H1 (cell line): ENCODE data around the gene RHOT1. TPM values are rescaled to one million over a fixed set of nuclear protein-coding genes. Genes with fewer than 3 reads are reported as not detected.

Source experiments
- CTCF ChIA-PET: fragments of 300-600 bp; sonication (Branson Sonifier 250); formaldehyde crosslinking; loops from one replicate; lab custom pipeline; 2021; ENCODE audit not compliant: partially characterized antibody; lab: Charles Lee
- POLR2A ChIA-PET: fragments of 300-600 bp; sonication (Branson Sonifier 250); formaldehyde crosslinking; loops from one replicate; lab custom pipeline; 2021; ENCODE audit warnings: inconsistent platforms; ENCODE audit not compliant: partially characterized antibody; lab: Charles Lee
- DNase-seq, 2 experiments: peaks; one replicate each; pipeline versions ENCODE4 v3.0.0 to v3.0.0-alpha.2; 2010 to 2022; ENCODE audit warnings: low spot score in 2 of 2, low read depth in 1 of 2, mixed read lengths in 1 of 2
- FAIRE-seq: peaks from 2 replicates; lab custom pipeline; 2011; peaks lifted over from hg19 to GRCh38; lab: Jason Lieb, UNC
- H2AFZ ChIP-seq: 2 replicates; pipeline ENCODE4 v1.8.1; 2012; ENCODE audit warnings: low read length, inconsistent platforms
- H2AK5ac ChIP-seq: 2 replicates; pipeline ENCODE4 v1.6.1; 2013; ENCODE audit warnings: low read depth, low read length
- H2BK120ac ChIP-seq: replicated peaks from 2 replicates; pipeline ENCODE3; 2013; ENCODE audit warnings: low read depth, low read length, inconsistent platforms
- H2BK12ac ChIP-seq: 2 replicates; pipeline ENCODE4 v1.6.1; 2013; ENCODE audit warnings: low read depth, low read length
- H2BK15ac ChIP-seq: 2 replicates; pipeline ENCODE4 v1.6.1; 2013; ENCODE audit warnings: low read length
- H2BK20ac ChIP-seq: 2 replicates; pipeline ENCODE4 v1.6.1; 2013; ENCODE audit warnings: low read length
- H2BK5ac ChIP-seq: 2 replicates; pipeline ENCODE4 v1.6.1; 2013; ENCODE audit warnings: low read depth, low read length
- H3K14ac ChIP-seq: 2 replicates; pipeline ENCODE4 v1.6.1; 2013; ENCODE audit warnings: inconsistent platforms; ENCODE audit not compliant: insufficient read length
- H3K18ac ChIP-seq: 2 replicates; pipeline ENCODE4 v1.6.1; 2013; ENCODE audit warnings: low read length; ENCODE audit errors: extremely low read depth
- H3K23ac ChIP-seq: 2 replicates; pipeline ENCODE4 v1.6.1; 2013; ENCODE audit warnings: inconsistent platforms; ENCODE audit not compliant: insufficient read length
- H3K23me2 ChIP-seq: 2 replicates; pipeline ENCODE4 v1.6.1; 2013; ENCODE audit warnings: low read depth, low read length
- H3K27ac ChIP-seq: 2 replicates; pipeline ENCODE4 v1.6.1; 2011; ENCODE audit warnings: low read depth, low read length, inconsistent platforms
- H3K27me3 ChIP-seq, 4 experiments: replicated peaks in 1 of 4; 1 replicate in 1 of 4; 2 replicates in 3 of 4; pipeline versions ENCODE4 v1.6.1 to v1.8.1; 2011 to 2013; ENCODE audit warnings: low read length in 3 of 4, mild to moderate bottlenecking in 3 of 4, inconsistent platforms in 2 of 4, mixed read lengths in 2 of 4, moderate library complexity in 1 of 4; ENCODE audit not compliant: control insufficient read depth in 3 of 4, insufficient read depth in 3 of 4; ENCODE audit errors: extremely low read depth in 1 of 4
- H3K36me3 ChIP-seq, 4 experiments: 2 replicates each; pipeline versions ENCODE4 v1.6.1 to v1.8.1; 2011 to 2013; ENCODE audit warnings: mild to moderate bottlenecking in 4 of 4, low read length in 3 of 4, moderate library complexity in 2 of 4, control low read depth in 1 of 4, inconsistent platforms in 1 of 4; ENCODE audit not compliant: insufficient read depth in 4 of 4, control insufficient read depth in 2 of 4
- H3K4ac ChIP-seq: replicated peaks from 2 replicates; pipeline ENCODE3; 2013; ENCODE audit warnings: low read length, low read depth, mixed read lengths, inconsistent platforms; ENCODE audit not compliant: insufficient read length
- H3K4me1 ChIP-seq, 4 experiments: replicated peaks in 1 of 4; 1 replicate in 1 of 4; 2 replicates in 3 of 4; pipeline versions ENCODE4 v1.6.1 to v1.8.1; 2011 to 2013; ENCODE audit warnings: low read length in 3 of 4, inconsistent platforms in 2 of 4, mixed read lengths in 1 of 4; ENCODE audit not compliant: insufficient read depth in 4 of 4, control insufficient read depth in 3 of 4
- H3K4me2 ChIP-seq, 2 experiments: 2 replicates each; pipeline versions ENCODE4 v1.6.1 to v1.8.1; 2011 to 2013; ENCODE audit warnings: low read depth in 2 of 2, low read length in 2 of 2, control low read depth in 1 of 2, inconsistent platforms in 1 of 2, mild to moderate bottlenecking in 1 of 2; ENCODE audit not compliant: insufficient read depth in 1 of 2
- H3K4me3 ChIP-seq, 4 experiments: fragments of 200-600, 300-600 bp in 1 of 4; sonication (generic), shearing (Covaris generic), sonication (Bioruptor Twin) in 1 of 4; 2 replicates each; pipeline versions ENCODE4 v1.5.1 to v1.8.1; 2011 to 2016; ENCODE audit warnings: low read length in 4 of 4, low read depth in 3 of 4, control low read depth in 2 of 4, inconsistent platforms in 2 of 4, mild to moderate bottlenecking in 2 of 4, mixed read lengths in 1 of 4, moderate library complexity in 1 of 4; ENCODE audit not compliant: insufficient read depth in 2 of 4; ENCODE audit errors: extremely low read depth in 1 of 4
- H3K56ac ChIP-seq: replicated peaks from 2 replicates; pipeline ENCODE3; 2013; ENCODE audit warnings: low read depth, mild to moderate bottlenecking, mixed read lengths, low read length, inconsistent platforms; ENCODE audit not compliant: insufficient read length
- H3K79me1 ChIP-seq: 2 replicates; pipeline ENCODE4 v1.6.1; 2013; ENCODE audit warnings: low read depth, low read length, control low read depth
- H3K79me2 ChIP-seq, 2 experiments: 2 replicates each; pipeline versions ENCODE4 v1.6.1 to v1.8.1; 2012 to 2013; ENCODE audit warnings: low read length in 2 of 2, mild to moderate bottlenecking in 2 of 2, inconsistent platforms in 1 of 2; ENCODE audit not compliant: insufficient read depth in 2 of 2, control insufficient read depth in 1 of 2
- H3K9ac ChIP-seq, 4 experiments: replicated peaks in 1 of 4; 1 replicate in 1 of 4; 2 replicates in 3 of 4; pipeline versions ENCODE4 v1.6.1 to v1.8.1; 2011 to 2013; ENCODE audit warnings: low read depth in 3 of 4, low read length in 3 of 4, control low read depth in 2 of 4, mild to moderate bottlenecking in 2 of 4, moderate library complexity in 2 of 4, inconsistent platforms in 1 of 4; ENCODE audit errors: extremely low read depth in 1 of 4
- H3K9me3 ChIP-seq, 2 experiments: 2 replicates each; pipeline versions ENCODE4 v1.6.1 to v1.8.1; 2012 to 2013; ENCODE audit warnings: mild to moderate bottlenecking in 2 of 2, moderate library complexity in 2 of 2, control low read depth in 1 of 2, inconsistent platforms in 1 of 2, low read depth in 1 of 2, low read length in 1 of 2, mixed read lengths in 1 of 2; ENCODE audit not compliant: insufficient read depth in 2 of 2
- H4K20me1 ChIP-seq, 2 experiments: replicated peaks in 1 of 2; 2 replicates each; pipeline versions ENCODE3 to v1.8.1; 2011 to 2013; ENCODE audit warnings: inconsistent platforms in 2 of 2, low read length in 2 of 2, mild to moderate bottlenecking in 1 of 2; ENCODE audit not compliant: insufficient read depth in 2 of 2, control insufficient read depth in 1 of 2
- H4K5ac ChIP-seq: 2 replicates; pipeline ENCODE4 v1.6.1; 2013; ENCODE audit warnings: low read length, low read depth, mixed read lengths, inconsistent platforms; ENCODE audit not compliant: insufficient read length
- H4K8ac ChIP-seq: 2 replicates; pipeline ENCODE4 v1.8.0; 2013; ENCODE audit warnings: mild to moderate bottlenecking, moderate library complexity, low read length, inconsistent platforms; ENCODE audit not compliant: insufficient read depth; ENCODE audit errors: extremely low read depth
- H4K91ac ChIP-seq: replicated peaks from 2 replicates; pipeline ENCODE3; 2013; ENCODE audit warnings: low read length, mixed read lengths, inconsistent platforms; ENCODE audit not compliant: insufficient read length
- BCL11A ChIP-seq, 2 experiments: IDR thresholded peaks; one replicate each; pipeline ENCODE4 v1.6.1; 2011; ENCODE audit warnings: low read depth in 2 of 2, low read length in 2 of 2, mild to moderate bottlenecking in 2 of 2
- CEBPB ChIP-seq: IDR thresholded peaks from 2 replicates; pipeline ENCODE4 v1.6.1; 2012; ENCODE audit warnings: low read depth, low read length
- CREB1 ChIP-seq: IDR thresholded peaks from 2 replicates; pipeline ENCODE4 v1.6.1; 2012; ENCODE audit warnings: inconsistent platforms
- EP300 ChIP-seq, 2 experiments: IDR thresholded peaks; 1 replicate in 1 of 2; 2 replicates in 1 of 2; pipeline ENCODE4 v1.6.1; 2011 to 2012; ENCODE audit warnings: low read depth in 2 of 2, low read length in 2 of 2, mild to moderate bottlenecking in 2 of 2, borderline replicate concordance in 1 of 2, inconsistent platforms in 1 of 2, moderate library complexity in 1 of 2
- GABPA ChIP-seq: IDR thresholded peaks from 2 replicates; pipeline ENCODE4 v1.6.1; 2011; ENCODE audit warnings: mild to moderate bottlenecking, low read length, moderate library complexity, borderline replicate concordance; ENCODE audit not compliant: insufficient read depth
- JUND ChIP-seq: IDR thresholded peaks from 2 replicates; pipeline ENCODE4 v1.6.1; 2011; ENCODE audit warnings: mild to moderate bottlenecking, improper control_type of control experiment, low read length
- NANOG ChIP-seq: IDR thresholded peaks from 2 replicates; pipeline ENCODE4 v1.6.1; 2011; ENCODE audit warnings: low read length, low read depth, mild to moderate bottlenecking, inconsistent platforms; ENCODE audit not compliant: insufficient read depth, poor library complexity, severe bottlenecking
- POU5F1 ChIP-seq: IDR thresholded peaks from 2 replicates; pipeline ENCODE4 v1.6.1; 2011; ENCODE audit warnings: low read depth, mild to moderate bottlenecking, low read length, moderate library complexity
- TAF1 ChIP-seq: IDR thresholded peaks from 2 replicates; pipeline ENCODE4 v1.6.1; 2011; ENCODE audit warnings: mild to moderate bottlenecking, low read depth, low read length
- TBP ChIP-seq: IDR thresholded peaks from 2 replicates; pipeline ENCODE4 v1.6.1; 2011; ENCODE audit warnings: low read depth, low read length, improper control_type of control experiment
- TCF12 ChIP-seq: IDR thresholded peaks from 2 replicates; pipeline ENCODE4 v1.6.1; 2011; ENCODE audit warnings: low read depth, mild to moderate bottlenecking, low read length
- YY1 ChIP-seq: IDR thresholded peaks from 2 replicates; pipeline ENCODE4 v1.6.1; 2011; ENCODE audit warnings: low read depth, mild to moderate bottlenecking, low read length
- WGBS, 2 experiments: shearing (Covaris generic) in 1 of 2; methylation state at CpG; one replicate each; pipeline versions ENCODE4 v1.1.6 to v1.1.7; 2013 to 2015; ENCODE audit warnings: low lambda C conversion rate in 2 of 2, mixed read lengths in 2 of 2, inconsistent platforms in 1 of 2, low coverage in 1 of 2, missing lambda C conversion rate in 1 of 2; ENCODE audit not compliant: insufficient replicate concordance in 2 of 2, insufficient coverage in 1 of 2, insufficient read length in 1 of 2; ENCODE audit errors: extremely low coverage in 1 of 2, missing lambda C conversion rate in 1 of 2; 5-methylcytosine and 5-hydroxymethylcytosine counted together
- polyA plus RNA-seq, 7 experiments: library from polyadenylated mRNA; depleted of rRNA in 3 of 7; stranded (reverse) in 5 of 7; unstranded in 2 of 7; fragments of >200 nt in 5 of 7; fragments of 200-250 nt in 2 of 7; gene quantifications; 1 replicate in 5 of 7; 2 replicates in 1 of 7; 4 replicates in 1 of 7; pipeline versions ENCODE4 v1.2.1 to v1.2.3, GENCODE V29; 2011 to 2013; ENCODE audit warnings: missing spikeins in 2 of 7, mixed read lengths in 2 of 7
- total RNA-seq: library from RNA; stranded (reverse); fragmentation: NEBNext Ultra II Directional; extraction: Animal tissue kit (Norgen Biotek cat#: 25700); gene quantifications from 2 replicates; pipeline ENCODE4 v1.2.1, GENCODE V29; 2021
- TF ChIP-seq, protein P1 (sequence below): IDR thresholded peaks from 2 replicates; pipeline ENCODE4 v1.6.1; 2011; ENCODE audit warnings: low read length, improper control_type of control experiment

Gene RHOT1
- total and polyA plus RNA-seq, 2 of the 8 experiments (the other 6 are each of a cell fraction or from before 2014, with no cell fraction given), result 34.2 to 38.2 TPM

DNA sequence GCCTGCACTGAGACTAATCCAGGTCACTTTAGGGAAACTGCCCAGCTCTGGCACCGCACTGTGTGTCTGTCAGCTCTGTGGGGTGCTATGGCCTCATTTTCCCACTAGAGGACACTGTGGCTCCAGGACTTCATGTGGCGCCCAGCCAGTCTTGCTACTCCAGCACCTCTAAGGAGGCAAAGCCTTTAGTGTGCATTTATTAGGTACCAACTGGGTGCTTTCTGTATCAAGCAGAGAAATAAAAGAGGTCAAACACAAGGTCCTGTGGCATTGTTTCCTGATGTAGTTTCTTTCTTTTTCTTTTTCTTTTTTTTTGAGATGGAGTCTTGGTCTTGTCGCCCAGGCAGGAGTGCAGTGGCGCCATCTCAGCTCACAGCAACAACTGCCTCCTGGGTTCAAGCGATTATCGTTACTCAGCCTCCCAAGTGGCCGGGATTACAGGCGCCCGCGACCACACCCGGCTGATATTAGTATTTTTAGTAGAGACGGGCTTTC lies 110.9 kb downstream of the RHOT1 start:
- no peaks in the 10 kb centered on the region for H3K9me3 ChIP-seq
- DNase-seq (peak; percentile 59 to 92), FAIRE-seq (peak; percentile 85)
- H3K4me1 ChIP-seq, result peaks cover 0 to 2% (median 1%) of the 10 kb centered on the region in 4 experiments; a peak in 4 of 7 replicates
- H3K14ac ChIP-seq, result no peak overlapping the region
- ChIA-PET POLR2A (interaction anchor here (1.7 to 2.5 kb wide), 2 partner anchors 69 to 101 kb away, joined by 4 to 6 read pairs; no protein-coding TSS in a partner anchor), CTCF (interaction anchor here (0.6 to 7.6 kb wide), 28 partner anchors 9 to 342 kb away, joined by 3 to 170 read pairs (median 5); partner anchors contain the start of gene PSMD11)
- no peak overlapping the region for H3K9ac ChIP-seq
- no peak overlapping the region for H3K18ac ChIP-seq
- H2BK12ac ChIP-seq, result no peak overlapping the region
- no peaks in the 10 kb centered on the region for H3K23me2 ChIP-seq
- no peak overlapping the region for H3K27ac ChIP-seq
- WGBS, 2 experiments, result 75% methylated on average over 12 of the region's 12 CpGs; no CpG with 5 or more reads in 1 of the 2 experiments
- no peak overlapping the region for H3K56ac ChIP-seq
- no peak overlapping the region for H4K8ac ChIP-seq
- no peaks in the 10 kb centered on the region for H3K36me3 ChIP-seq
- H3K27me3 ChIP-seq, result no peaks in the 10 kb centered on the region; a peak in 1 of 7 replicates
- H4K20me1 ChIP-seq, result no peaks in the 10 kb centered on the region
- H2AK5ac ChIP-seq, result no peak overlapping the region
- no peak overlapping the region for H3K4ac ChIP-seq
- H3K23ac ChIP-seq, result no peak overlapping the region
- H3K79me2 ChIP-seq, result no peaks in the 10 kb centered on the region
- H4K91ac ChIP-seq, result no peak overlapping the region
- no peak overlapping the region for H2BK5ac ChIP-seq
- H3K79me1 ChIP-seq, result no peaks in the 10 kb centered on the region
- no peak overlapping the region for H3K4me2 ChIP-seq
- no peak overlapping the region for H2BK20ac ChIP-seq
- no peak overlapping the region for H4K5ac ChIP-seq
- H2AFZ ChIP-seq, result no peak overlapping the region
- no peak overlapping the region for H2BK120ac ChIP-seq
- no peak overlapping the region for H2BK15ac ChIP-seq
- no peak overlapping the region for H3K4me3 ChIP-seq
- TF ChIP-seq NANOG, result no peak
- peak; percentile 24; the same call in 1 of the 2 replicates for TF ChIP-seq JUND
- no peak for TF ChIP-seq EP300 (IDR thresholded peaks at IDR 0.05; ENCODE audit: borderline replicate concordance in 1 of 2, low read depth in 2 of 2, low read length in 2 of 2)
- TF ChIP-seq GABPA, result no peak
- TF ChIP-seq CREB1, result no peak
- TF ChIP-seq TAF1, result no peak
- TF ChIP-seq, protein P1, sequence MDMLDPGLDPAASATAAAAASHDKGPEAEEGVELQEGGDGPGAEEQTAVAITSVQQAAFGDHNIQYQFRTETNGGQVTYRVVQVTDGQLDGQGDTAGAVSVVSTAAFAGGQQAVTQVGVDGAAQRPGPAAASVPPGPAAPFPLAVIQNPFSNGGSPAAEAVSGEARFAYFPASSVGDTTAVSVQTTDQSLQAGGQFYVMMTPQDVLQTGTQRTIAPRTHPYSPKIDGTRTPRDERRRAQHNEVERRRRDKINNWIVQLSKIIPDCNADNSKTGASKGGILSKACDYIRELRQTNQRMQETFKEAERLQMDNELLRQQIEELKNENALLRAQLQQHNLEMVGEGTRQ, result no peak
- no peak for TF ChIP-seq POU5F1
- no peak for TF ChIP-seq TCF12
- no peak for TF ChIP-seq TBP
- TF ChIP-seq YY1, result 0 out of 2 replicates have a peak, but pooled peaks have one; percentile 25
- no peak for TF ChIP-seq CEBPB
- no peak for TF ChIP-seq BCL11A (IDR thresholded peaks at IDR 0.05; ENCODE audit: low read depth in 2 of 2, low read length in 2 of 2)
